ENCODE data around the gene ALCAM. TPM values are rescaled to one million over a fixed set of nuclear protein-coding genes. Genes with fewer than 3 reads are reported as not detected.

Gene ALCAM
- polyA plus RNA-seq, 1 of the 3 experiments (the other 2 are of a cell fraction) = 58.3 TPM

- 64% methylated on average over 5 of the region's 5 CpGs for WGBS (ENCODE audit: low lambda C conversion rate)
- DNase-seq = no peak
Measured at GRCh38 chr3:105616374-105617121, 249.8 kb downstream of the ALCAM start.

GRCh38 chr3:105618556-105618955 is 251.8 kb downstream of the ALCAM start:
- no peak overlapping the region for H2AFZ ChIP-seq (ENCODE audit: low read depth)
- H3K4me1 ChIP-seq (ENCODE audit: control insufficient read depth in 1 of 2, insufficient read depth in 2 of 2, low read depth in 1 of 2, low read length in 1 of 2) = no peaks in the 10 kb centered on the region
- H3K9ac ChIP-seq = no peak overlapping the region
- WGBS (ENCODE audit: low lambda C conversion rate) = 93% methylated on average over 5 of the region's 5 CpGs
- no peaks in the 10 kb centered on the region for H3F3A ChIP-seq (replicated peaks; ENCODE audit: insufficient read depth)
- H3K27me3 ChIP-seq (ENCODE audit: insufficient read depth) = no peaks in the 10 kb centered on the region
- H3K9me2 ChIP-seq = no peaks in the 10 kb centered on the region
- no peak overlapping the region for H3K4me3 ChIP-seq (ENCODE audit: low read depth in 2 of 2, low read length in 1 of 2)
- no peaks in the 10 kb centered on the region for H4K20me1 ChIP-seq (ENCODE audit: insufficient read depth)
- ChIA-PET CTCF (no interaction called here), POLR2A (no interaction called here)
- DNase-seq = no peak
- H3K36me3 ChIP-seq (replicated peaks in 1 of 2; ENCODE audit: control insufficient read depth in 1 of 2, insufficient read depth in 2 of 2, low read length in 1 of 2) = no peaks in the 10 kb centered on the region
- no peaks in the 10 kb centered on the region for H3K79me2 ChIP-seq (ENCODE audit: insufficient read depth)
- no peak overlapping the region for H3K27ac ChIP-seq (ENCODE audit: low read depth in 2 of 2, low read length in 1 of 2)
- H3K4me2 ChIP-seq = no peak overlapping the region
- H3K9me3 ChIP-seq = no peaks in the 10 kb centered on the region
- TF ChIP-seq YY1 (IDR thresholded peaks at IDR 0.05; ENCODE audit: low read depth) (no peak), GABPA (IDR thresholded peaks at IDR 0.05; ENCODE audit: low read depth) (no peak), RFX5 (IDR thresholded peaks at IDR 0.05; ENCODE audit: low read length) (no peak), SIN3A (IDR thresholded peaks at IDR 0.05; ENCODE audit: borderline replicate concordance, low read depth, low read length) (no peak), POLR2AphosphoS5 (IDR thresholded peaks at IDR 0.05; ENCODE audit: low read depth, low read length) (no peak), CHD2 (IDR thresholded peaks at IDR 0.05; ENCODE audit: low read length, partially characterized antibody) (no peak), IRF3 (IDR thresholded peaks at IDR 0.05; ENCODE audit: low read depth, low read length) (no peak), ZBTB33 (IDR thresholded peaks at IDR 0.05; ENCODE audit: borderline replicate concordance, low read depth) (no peak), CTCF (IDR thresholded peaks at IDR 0.05) (no peak), RXRA (IDR thresholded peaks at IDR 0.05; ENCODE audit: borderline replicate concordance, low read depth) (no peak), RCOR1 (IDR thresholded peaks at IDR 0.05; ENCODE audit: low read length) (no peak)

More at GRCh38 chr3:105616374-105617121, 249.8 kb downstream of the ALCAM start:
- H4K20me1 ChIP-seq (ENCODE audit: insufficient read depth) = no peaks in the 10 kb centered on the region
- no peaks in the 10 kb centered on the region for H3K9me2 ChIP-seq
- ChIA-PET CTCF (no interaction called here), POLR2A (no interaction called here)
- TF ChIP-seq NFIC (IDR thresholded peaks at IDR 0.05; ENCODE audit: borderline replicate concordance) = no peak
- no peak for TF ChIP-seq FOXM1 (IDR thresholded peaks at IDR 0.05; ENCODE audit: low read depth)
- no peak for TF ChIP-seq RCOR1 (IDR thresholded peaks at IDR 0.05; ENCODE audit: low read length)
- TF ChIP-seq EZH2phosphoT487 (IDR thresholded peaks at IDR 0.05; ENCODE audit: borderline replicate concordance, low read depth) = no peak
- TF ChIP-seq POLR2AphosphoS5 (IDR thresholded peaks at IDR 0.05; ENCODE audit: low read depth, low read length) = no peak
- no peak for TF ChIP-seq REST (IDR thresholded peaks at IDR 0.05; ENCODE audit: low read depth, low read length)
- H3K27me3 ChIP-seq (ENCODE audit: insufficient read depth) = no peaks in the 10 kb centered on the region
- H3K4me2 ChIP-seq = no peak overlapping the region
- no peaks in the 10 kb centered on the region for H3K36me3 ChIP-seq (replicated peaks in 1 of 2; ENCODE audit: control insufficient read depth in 1 of 2, insufficient read depth in 2 of 2, low read length in 1 of 2)
- no peaks in the 10 kb centered on the region for H3K4me1 ChIP-seq (ENCODE audit: control insufficient read depth in 1 of 2, insufficient read depth in 2 of 2, low read depth in 1 of 2, low read length in 1 of 2)
- no peaks in the 10 kb centered on the region for H3F3A ChIP-seq (replicated peaks; ENCODE audit: insufficient read depth)
- H3K27ac ChIP-seq (ENCODE audit: low read depth in 2 of 2, low read length in 1 of 2) = no peak overlapping the region
- H3K9ac ChIP-seq = no peak overlapping the region
- no peak overlapping the region for H3K4me3 ChIP-seq (ENCODE audit: low read depth in 2 of 2, low read length in 1 of 2)
- no peaks in the 10 kb centered on the region for H3K9me3 ChIP-seq
- H3K79me2 ChIP-seq (ENCODE audit: insufficient read depth) = no peaks in the 10 kb centered on the region
- H2AFZ ChIP-seq (ENCODE audit: low read depth) = no peak overlapping the region

Data from SK-N-SH (cell line).